ENCODE measurements around the gene FAM90A1.
"Not testable (repeated sequence)": the region's sequence is repeated elsewhere in the genome, so short reads cannot be mapped to it uniquely, and the experiment has no call there.

FAM90A1 gene, protein sequence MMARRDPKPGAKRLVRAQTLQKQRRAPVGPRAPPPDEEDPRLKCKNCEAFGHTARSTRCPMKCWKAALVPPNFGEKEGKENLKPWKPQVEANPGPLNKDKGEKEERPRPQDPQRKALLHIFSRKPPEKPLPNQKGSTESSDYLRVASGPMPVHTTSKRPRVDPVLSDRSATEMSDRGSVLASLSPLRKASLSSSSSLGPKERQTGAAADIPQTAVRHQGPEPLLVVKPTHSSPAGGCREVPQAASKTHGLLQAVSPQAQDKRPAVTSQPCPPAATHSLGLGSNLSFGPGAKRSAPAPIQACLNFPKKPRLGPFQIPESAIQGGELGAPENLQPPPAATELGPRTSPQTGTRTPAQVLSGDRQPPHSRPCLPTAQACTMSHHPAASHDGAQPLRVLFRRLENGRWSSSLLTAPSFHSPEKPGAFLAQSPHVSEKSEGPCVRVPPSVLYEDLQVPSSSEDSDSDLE

DNA sequence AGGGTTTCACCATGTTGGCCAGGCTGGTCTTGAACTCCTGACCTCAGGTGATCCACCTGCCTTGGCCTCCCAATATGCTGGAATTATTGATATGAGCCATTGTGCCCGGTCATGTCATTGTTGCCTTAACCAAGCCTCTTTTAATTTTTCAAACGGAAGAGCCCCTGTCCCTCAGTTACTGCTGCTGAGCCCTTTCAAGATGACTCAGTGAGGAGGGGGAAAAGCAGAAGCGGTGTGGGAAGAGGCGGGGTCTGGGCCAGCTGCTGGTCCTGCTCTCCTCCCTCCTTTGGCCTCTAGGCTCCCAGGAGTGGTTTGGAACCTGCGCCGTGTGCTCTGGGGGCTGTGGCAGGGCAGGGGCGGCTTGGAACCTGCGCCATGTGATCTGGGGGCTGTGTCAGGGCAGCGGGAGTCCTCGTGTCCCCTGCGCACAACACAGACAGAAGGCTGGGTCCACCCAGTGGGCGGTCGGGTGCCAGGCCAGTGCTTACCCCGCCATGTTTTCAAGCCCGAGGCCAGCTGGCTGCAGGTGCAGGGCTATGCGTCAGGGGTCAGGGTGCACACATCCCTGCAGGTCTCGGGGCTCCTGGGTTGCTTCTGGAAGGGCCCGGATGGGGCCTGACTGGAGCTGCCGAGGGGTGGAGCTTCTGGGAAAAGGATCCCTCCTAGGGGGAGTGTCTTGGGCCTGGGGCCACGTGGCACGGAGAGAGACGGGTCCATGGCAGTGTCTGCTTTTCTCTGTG lies at the start of gene FAM90A1:
TSS of gene FAM90A1 (minus strand) at position 627 of the 740 bp plus-strand sequence. CDS start 2,786 bp downstream, outside the sequence.
- not testable (repeated sequence) for DNase-seq (ENCODE audit: low read depth)

DNA sequence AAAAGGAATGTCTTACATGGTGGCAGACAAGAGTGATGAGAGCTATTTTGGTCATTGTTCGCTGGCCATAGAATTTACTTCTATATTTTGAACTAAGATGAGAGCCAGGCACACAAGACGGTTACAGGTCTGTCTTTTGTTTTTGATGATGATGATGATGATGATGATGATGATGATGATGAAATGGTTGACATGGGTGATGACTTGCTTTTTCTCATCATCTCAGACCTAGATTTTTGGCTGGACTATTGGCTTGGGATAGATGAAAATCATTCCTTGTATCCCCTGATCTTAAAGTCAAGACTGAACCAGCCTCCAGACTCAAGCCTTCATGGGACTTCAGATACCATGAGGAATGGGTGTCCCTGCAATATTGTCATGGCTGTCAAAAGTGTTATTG lies 49.0 kb upstream of the FAM90A1 start:
- DNase-seq (ENCODE audit: low read depth) = not testable (repeated sequence)

- DNase-seq (ENCODE audit: low read depth) = not testable (repeated sequence)
Observed at GRCh38 chr12:8266706-8267105, 39.3 kb upstream of the FAM90A1 start.

GRCh38 chr12:8264236-8264635 lies 36.8 kb upstream of the FAM90A1 start:
- not testable (repeated sequence) for DNase-seq (ENCODE audit: low read depth)

GRCh38 chr12:8261111-8261554 lies 33.7 kb upstream of the FAM90A1 start:
- not testable (repeated sequence) for DNase-seq (ENCODE audit: low read depth)

- DNase-seq (ENCODE audit: low read depth) = not testable (repeated sequence)
Observed at GRCh38 chr12:8256356-8256755, 28.9 kb upstream of the FAM90A1 start.

DNA sequence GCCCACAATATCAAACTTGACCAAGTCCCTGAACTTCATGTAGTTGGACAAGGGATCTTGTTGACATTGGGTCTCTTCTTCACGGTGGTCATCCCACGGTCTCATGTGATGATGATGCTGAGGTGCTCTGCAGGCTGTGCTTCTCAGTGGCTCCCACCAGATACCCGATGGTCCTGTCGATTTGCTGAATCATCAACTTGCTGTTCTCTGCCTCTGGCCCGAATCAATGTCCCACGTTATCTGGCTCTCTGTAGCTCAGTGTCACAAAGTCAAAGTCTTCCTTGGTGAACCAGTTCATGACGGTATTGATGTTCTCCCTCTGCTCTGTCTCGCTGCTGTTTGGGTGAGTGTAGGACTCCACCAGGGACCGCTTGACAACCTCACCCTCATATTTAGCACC lies 27.3 kb upstream of the FAM90A1 start:
- not testable (repeated sequence) for DNase-seq (ENCODE audit: low read depth)

DNA sequence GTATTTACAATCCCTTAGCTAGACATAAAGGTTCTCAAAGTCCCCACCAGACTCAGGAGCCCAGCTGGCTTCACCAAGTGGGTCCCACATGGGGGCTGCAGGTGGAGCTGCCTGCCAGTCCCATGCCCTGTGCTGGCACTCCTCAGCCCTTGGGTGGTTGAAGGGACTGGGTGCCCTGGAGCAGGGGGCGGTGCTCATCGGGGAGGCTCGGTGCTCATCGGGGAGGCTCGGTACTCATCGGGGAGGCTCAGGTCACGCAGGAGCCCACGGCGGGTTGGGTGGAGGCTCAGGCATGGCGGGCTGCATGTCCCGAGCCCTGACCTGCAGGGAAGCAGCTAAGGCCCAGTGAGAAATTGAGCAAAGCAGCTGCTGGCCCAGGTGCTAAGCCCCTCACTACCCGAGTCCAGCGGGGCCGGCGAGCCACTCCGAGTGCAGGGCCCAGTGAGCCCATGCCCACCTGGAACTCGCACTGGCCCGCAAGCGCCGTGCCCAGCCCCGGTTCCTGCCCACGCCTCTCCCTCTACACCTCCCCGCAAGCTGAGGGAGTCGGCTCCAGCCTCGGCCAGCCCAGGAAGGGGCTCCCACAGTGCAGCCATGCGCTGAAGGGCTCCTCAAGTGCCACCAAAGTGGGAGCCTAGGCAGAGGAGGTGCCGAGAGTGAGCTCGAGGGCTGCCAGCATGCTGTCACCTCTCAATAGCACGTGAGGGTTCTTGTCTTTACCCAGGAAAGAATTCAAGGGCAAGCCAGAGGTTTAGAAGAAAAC lies 24.8 kb upstream of the FAM90A1 start:
- DNase-seq (ENCODE audit: low read depth) = not testable (repeated sequence)

- DNase-seq (ENCODE audit: low read depth) = not testable (repeated sequence)
Observed at GRCh38 chr12:8251616-8252015, 24.2 kb upstream of the FAM90A1 start.

DNA sequence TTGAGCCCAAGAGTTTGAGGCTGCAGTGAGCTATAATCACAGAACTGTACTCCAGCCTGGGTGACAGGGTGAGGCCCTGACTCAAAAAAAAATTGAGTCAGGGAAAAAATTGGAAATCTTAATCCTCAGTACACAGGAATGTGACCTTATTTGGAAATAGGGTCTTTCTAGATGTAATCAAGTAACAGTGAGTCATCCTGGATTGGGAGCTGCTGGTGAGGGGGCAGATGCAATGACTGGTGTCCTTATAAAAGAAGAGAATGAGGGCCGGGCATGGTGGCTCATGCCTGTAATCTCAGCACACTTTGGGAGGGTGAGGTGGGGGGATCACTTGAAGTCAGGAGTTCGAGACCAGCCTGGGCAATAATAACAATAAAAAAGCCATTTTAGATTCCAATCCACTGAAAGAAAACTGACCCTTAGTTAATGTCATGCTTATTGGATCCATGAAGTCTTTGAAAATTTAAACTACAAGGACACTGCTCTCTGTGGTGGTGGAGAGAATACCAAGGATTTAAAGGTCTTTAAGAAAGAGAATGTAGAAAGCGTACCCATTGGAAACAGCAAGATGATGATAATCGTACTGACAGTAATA lies 19.6 kb upstream of the FAM90A1 start:
- not testable (repeated sequence) for DNase-seq (ENCODE audit: low read depth)

- not testable (repeated sequence) for DNase-seq (ENCODE audit: low read depth)
Observed at GRCh38 chr12:8243682-8244161, 16.3 kb upstream of the FAM90A1 start.

- peak; percentile 99 for DNase-seq (ENCODE audit: low read depth)
Observed at GRCh38 chr12:8242880-8243681, 15.7 kb upstream of the FAM90A1 start.

- DNase-seq (ENCODE audit: low read depth) = not testable (repeated sequence)
Observed at GRCh38 chr12:8242622-8242879, 15.1 kb upstream of the FAM90A1 start.

GRCh38 chr12:8241917-8242621 lies 14.7 kb upstream of the FAM90A1 start:
- not testable (repeated sequence) for DNase-seq (ENCODE audit: low read depth)

GRCh38 chr12:8240340-8241114 lies 13.1 kb upstream of the FAM90A1 start:
- DNase-seq (ENCODE audit: low read depth) = not testable (repeated sequence)

DNA sequence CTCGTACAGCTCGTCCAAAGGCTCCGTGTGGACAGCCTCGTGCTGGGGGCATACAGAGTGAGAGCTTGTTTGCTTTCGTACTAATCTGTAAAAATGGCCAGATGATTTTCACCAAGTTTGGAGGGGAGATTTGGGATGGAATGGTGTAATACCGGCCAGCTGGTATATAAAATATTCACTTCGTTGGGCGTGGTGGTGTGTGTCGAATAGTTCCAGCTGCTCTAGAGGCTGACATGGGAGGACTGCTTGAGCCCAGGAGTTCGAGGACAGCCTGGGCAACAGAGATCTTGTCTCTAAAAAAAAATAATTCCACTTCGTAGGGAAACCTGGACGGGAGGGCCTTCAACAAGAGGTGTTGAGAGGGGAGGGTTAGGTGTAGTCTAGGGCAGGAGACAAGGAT lies 9.6 kb upstream of the FAM90A1 start:
- DNase-seq (ENCODE audit: low read depth) = not testable (repeated sequence)

GRCh38 chr12:8235316-8236157 lies 8.1 kb upstream of the FAM90A1 start:
- DNase-seq (ENCODE audit: low read depth) = not testable (repeated sequence)

DNA sequence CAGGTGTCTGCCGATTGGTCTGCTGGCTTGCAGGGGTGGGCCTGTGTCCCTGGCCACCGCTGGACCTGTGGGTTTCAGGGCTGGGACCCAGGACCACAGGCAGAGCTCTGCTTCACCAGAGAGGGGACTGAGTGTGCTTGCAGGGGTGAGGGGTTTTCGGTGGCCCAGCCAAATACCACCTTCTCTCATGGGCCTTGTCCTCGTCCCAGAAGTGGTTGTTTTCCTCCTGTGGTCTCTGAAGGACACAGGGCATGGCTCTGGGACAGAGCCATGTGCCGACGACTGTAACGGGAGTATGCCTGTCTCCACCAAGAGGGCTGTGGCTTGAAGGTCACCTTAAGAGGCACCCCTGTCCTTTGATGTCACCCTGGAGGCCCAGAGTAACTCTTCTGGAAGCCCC lies 7.3 kb upstream of the FAM90A1 start:
- not testable (repeated sequence) for DNase-seq (ENCODE audit: low read depth)
